Ishikawa (cell line): ENCODE measurements around the gene GRK1.

ENCODE experiments used
- CEBPB ChIP-seq: IDR thresholded peaks from 2 replicates; pipeline ENCODE4 v1.6.1; 2012
- CREB1 ChIP-seq: IDR thresholded peaks from 2 replicates; pipeline ENCODE4 v1.6.1; 2012; ENCODE audit warnings: low read depth
- EGR1 ChIP-seq: IDR thresholded peaks from 2 replicates; pipeline ENCODE4 v1.6.1; 2012
- EP300 ChIP-seq: IDR thresholded peaks from 2 replicates; pipeline ENCODE4 v1.6.1; 2012; ENCODE audit warnings: borderline replicate concordance
- FOXM1 ChIP-seq: IDR thresholded peaks from 2 replicates; pipeline ENCODE4 v1.6.1; 2012; ENCODE audit warnings: low read depth, borderline replicate concordance
- NFIC ChIP-seq: IDR thresholded peaks from 2 replicates; pipeline ENCODE4 v1.6.1; 2012
- RAD21 ChIP-seq: IDR thresholded peaks from 2 replicates; pipeline ENCODE4 v1.6.1; 2012; ENCODE audit warnings: low read depth
- TAF1 ChIP-seq: IDR thresholded peaks from 2 replicates; pipeline ENCODE4 v1.6.1; 2012; ENCODE audit warnings: low read depth, mild to moderate bottlenecking
- TCF12 ChIP-seq: IDR thresholded peaks from 2 replicates; pipeline ENCODE4 v1.6.1; 2012; ENCODE audit warnings: low read depth
- TEAD4 ChIP-seq: IDR thresholded peaks from 2 replicates; pipeline ENCODE4 v1.6.1; 2012
- YY1 ChIP-seq: IDR thresholded peaks from 2 replicates; pipeline ENCODE4 v1.6.1; 2012; ENCODE audit warnings: low read depth
- ZBTB7A ChIP-seq: IDR thresholded peaks from 2 replicates; pipeline ENCODE4 v1.6.1; 2012; ENCODE audit warnings: low read depth
- TF ChIP-seq, protein P1 (sequence below): IDR thresholded peaks from 2 replicates; pipeline ENCODE4 v1.6.1; 2012; ENCODE audit warnings: low read depth, mild to moderate bottlenecking
- TF ChIP-seq, protein P2 (sequence below): IDR thresholded peaks from 2 replicates; pipeline ENCODE4 v1.6.1; 2012
- TF ChIP-seq, protein P3 (sequence below): IDR thresholded peaks from 2 replicates; pipeline ENCODE4 v1.6.1; 2012

GRK1 gene

DNA sequence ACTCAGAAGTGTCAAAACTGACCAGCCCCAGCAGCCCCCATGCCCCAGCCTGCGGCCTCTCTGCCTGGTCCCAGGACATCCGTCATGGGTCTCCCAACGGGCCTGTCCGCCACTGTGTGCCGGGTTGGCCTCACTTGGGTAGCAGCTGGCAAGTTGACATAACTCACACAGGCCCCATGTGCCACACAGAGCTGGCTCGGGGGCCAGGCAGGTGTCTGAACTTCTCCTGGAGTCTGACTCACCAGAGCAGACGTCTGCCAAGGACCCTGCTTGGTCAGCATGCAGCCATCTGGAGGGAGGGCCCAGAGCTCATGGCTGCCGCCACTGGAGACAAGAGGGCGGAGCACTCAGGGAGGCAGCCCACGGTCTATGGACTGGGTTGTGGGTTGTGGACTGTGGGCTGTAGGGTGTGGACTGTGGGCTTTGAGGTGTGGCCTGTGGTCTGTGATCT is 60.0 kb downstream of the GRK1 start:
- TF ChIP-seq FOXM1 (no peak), NFIC (no peak), TAF1 (no peak), CREB1 (no peak)

DNA sequence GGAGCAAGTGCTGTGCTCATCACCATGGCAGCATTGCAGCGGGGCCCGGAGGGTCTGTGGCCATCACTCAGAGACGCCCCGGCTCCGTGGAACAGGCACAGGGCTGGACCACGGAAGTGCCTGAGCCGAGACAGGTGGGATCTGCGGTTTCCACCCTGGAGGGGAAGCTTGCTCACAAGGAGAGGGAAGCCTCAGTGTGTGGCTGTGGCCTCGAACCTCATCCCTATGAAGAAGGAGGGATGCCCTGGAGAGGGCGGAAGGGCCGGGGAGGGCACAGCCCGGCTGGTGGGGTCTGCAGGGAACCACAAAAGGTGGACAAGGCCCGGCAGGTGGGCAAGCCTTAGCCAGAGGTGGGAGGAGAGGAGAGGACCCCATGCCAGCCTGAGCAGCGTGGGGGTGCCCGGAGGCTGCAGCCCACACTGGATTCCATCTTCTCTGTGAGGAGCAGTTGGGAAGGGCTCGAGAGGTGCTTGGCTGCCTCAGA is 61.6 kb downstream of the GRK1 start:
- TF ChIP-seq RAD21 (no peak), TAF1 (no peak), CREB1 (no peak)
- TF ChIP-seq, protein P1, sequence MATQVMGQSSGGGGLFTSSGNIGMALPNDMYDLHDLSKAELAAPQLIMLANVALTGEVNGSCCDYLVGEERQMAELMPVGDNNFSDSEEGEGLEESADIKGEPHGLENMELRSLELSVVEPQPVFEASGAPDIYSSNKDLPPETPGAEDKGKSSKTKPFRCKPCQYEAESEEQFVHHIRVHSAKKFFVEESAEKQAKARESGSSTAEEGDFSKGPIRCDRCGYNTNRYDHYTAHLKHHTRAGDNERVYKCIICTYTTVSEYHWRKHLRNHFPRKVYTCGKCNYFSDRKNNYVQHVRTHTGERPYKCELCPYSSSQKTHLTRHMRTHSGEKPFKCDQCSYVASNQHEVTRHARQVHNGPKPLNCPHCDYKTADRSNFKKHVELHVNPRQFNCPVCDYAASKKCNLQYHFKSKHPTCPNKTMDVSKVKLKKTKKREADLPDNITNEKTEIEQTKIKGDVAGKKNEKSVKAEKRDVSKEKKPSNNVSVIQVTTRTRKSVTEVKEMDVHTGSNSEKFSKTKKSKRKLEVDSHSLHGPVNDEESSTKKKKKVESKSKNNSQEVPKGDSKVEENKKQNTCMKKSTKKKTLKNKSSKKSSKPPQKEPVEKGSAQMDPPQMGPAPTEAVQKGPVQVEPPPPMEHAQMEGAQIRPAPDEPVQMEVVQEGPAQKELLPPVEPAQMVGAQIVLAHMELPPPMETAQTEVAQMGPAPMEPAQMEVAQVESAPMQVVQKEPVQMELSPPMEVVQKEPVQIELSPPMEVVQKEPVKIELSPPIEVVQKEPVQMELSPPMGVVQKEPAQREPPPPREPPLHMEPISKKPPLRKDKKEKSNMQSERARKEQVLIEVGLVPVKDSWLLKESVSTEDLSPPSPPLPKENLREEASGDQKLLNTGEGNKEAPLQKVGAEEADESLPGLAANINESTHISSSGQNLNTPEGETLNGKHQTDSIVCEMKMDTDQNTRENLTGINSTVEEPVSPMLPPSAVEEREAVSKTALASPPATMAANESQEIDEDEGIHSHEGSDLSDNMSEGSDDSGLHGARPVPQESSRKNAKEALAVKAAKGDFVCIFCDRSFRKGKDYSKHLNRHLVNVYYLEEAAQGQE, result no peak

DNA sequence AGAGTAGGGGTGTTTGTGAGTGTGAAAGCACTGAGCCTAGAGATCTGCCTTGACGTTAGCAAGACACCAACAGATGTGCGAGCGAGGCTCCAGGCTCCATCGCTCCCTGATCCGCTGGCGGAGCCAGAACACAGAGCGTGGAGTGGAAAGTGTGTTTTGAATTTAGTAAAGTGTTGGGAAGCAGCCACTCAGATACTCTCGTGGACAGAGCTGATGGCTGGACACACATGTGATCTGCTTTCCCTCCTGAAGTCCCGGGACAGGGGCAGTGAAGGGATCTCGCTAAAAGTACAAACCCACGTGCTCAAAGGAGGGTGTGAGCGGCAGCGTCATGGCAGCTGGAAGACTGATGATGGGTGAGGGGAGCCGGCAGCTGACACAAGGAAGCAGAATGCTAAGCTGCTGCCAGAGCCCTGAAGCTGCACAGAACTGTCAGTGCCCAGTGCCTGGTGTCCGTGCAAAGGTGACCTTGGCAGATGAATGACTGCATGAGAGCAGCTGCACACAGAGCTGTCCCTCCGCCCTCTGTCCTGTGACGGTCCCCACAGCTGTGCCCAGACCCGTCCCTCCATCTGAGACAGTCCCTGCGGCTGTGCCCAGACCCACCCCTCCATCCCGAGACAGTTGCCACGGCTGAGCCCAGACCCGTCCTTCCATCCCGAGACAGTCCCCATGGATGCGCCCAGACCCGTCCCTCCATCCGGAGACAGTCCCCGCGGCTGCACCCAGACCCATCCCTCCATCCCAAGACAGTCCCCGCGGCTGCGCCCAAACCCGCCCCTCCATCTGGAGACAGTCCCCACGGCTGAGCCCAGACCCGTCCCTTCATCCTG is 62.4 kb downstream of the GRK1 start:
- TF ChIP-seq CEBPB (no peak), TCF12 (no peak), RAD21 (no peak), TAF1 (no peak), FOXM1 (no peak), ZBTB7A (no peak), TEAD4 (no peak), YY1 (no peak), NFIC (no peak), CREB1 (no peak)
- TF ChIP-seq, protein P2, sequence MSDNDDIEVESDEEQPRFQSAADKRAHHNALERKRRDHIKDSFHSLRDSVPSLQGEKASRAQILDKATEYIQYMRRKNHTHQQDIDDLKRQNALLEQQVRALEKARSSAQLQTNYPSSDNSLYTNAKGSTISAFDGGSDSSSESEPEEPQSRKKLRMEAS, result no peak
- TF ChIP-seq, protein P1, result no peak
- TF ChIP-seq, protein P3, sequence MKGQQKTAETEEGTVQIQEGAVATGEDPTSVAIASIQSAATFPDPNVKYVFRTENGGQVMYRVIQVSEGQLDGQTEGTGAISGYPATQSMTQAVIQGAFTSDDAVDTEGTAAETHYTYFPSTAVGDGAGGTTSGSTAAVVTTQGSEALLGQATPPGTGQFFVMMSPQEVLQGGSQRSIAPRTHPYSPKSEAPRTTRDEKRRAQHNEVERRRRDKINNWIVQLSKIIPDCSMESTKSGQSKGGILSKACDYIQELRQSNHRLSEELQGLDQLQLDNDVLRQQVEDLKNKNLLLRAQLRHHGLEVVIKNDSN, result no peak

DNA sequence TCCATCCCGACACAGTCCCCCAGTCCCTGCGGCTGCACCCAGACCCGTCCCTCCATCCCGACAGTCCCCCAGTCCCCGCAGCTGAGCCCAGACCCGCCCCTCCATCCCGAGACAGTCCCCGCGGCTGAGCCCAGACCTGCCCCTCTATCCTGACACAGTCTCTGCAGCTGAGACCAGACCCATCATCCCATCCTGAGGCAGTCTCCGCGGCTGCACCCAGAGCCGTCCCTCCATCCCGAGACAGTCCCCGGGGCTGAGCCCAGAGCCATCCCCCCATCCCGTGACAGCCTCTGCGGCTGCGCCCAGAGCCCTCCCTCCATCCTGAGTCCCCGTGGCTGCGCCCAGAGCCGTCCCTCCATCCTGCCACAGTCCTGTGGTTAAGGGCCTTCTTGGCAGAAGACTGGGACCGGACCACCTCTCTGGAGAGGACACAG is 63.3 kb downstream of the GRK1 start:
- TF ChIP-seq EP300 (no peak), TCF12 (no peak), YY1 (no peak), RAD21 (no peak), TAF1 (no peak), CEBPB (no peak)
- TF ChIP-seq, protein P2, result no peak

DNA sequence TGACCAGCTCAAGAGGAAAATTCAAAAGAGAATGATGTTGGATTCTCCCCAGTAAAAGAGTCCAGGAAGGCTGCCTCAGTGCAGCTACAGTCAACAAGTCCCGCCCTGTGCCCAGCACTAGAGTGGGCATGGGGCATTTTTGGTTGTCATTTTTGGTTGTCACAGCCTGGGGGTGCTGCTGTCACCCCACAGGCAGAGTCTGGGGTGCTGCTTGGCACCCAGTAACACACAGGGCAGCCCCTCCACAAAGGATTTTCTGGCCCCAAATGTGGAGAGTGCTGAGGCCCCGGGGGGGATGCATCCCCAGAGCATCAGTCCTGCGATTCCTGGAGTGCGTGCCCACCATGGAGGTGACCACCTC is 63.8 kb downstream of the GRK1 start:
- TF ChIP-seq YY1 (no peak), RAD21 (peak; percentile 39), EP300 (no peak)

DNA sequence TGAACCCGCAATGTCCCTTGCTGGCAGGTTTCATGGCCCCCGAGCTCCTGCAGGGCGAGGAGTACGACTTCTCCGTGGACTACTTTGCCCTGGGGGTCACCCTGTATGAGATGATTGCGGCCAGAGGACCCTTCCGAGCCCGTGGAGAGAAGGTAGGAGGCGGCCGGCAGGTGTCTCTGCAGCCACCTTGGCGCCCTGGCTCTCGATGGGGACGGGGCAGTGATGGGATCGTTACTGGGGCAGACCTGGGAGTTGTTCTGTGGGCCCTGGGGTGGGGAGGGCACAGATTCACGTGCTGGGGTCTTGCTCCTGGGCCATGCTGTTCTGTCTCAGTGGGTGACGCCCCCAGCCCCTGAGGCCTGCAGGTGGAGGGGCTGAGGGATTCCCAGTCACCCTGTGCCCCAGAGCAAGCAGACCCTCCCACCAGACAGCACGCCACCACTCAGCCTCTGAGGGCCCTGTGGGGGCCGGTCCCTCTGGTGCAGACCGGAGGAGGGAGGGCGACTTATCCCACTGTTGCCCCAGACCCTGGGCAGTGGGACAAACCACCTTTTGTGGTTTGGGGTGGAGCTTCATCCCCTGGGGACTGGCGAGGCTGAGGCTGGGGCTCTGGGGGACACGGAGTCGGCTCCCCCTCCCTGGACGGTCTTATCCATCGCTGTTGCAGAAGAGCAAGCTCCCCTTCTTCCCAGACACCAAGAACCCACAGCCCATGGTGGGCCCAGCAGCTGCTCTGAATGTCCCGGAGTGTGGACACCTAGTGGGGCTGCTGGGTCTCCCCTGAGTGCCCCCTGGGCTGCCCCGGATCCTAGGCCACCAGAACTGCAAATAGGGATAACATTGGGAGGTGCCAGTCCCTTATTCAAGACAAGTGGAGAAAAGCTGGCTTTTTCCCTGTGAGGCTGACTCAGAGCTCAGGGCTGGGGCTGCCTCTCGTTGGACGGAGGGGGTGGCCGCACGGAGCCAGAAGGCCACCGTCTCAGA is 64.5 kb downstream of the GRK1 start:
- TF ChIP-seq EGR1 (no peak), TAF1 (no peak), NFIC (no peak), TCF12 (no peak), TEAD4 (no peak), CEBPB (no peak), ZBTB7A (no peak), RAD21 (no peak), YY1 (no peak)
- TF ChIP-seq, protein P1, result no peak
- TF ChIP-seq, protein P2, result no peak
